Measurements from ENCODE around the gene XRN2. TPM values are rescaled to one million over a fixed set of nuclear protein-coding genes. Genes with fewer than 3 reads are reported as not detected.

The XRN2 gene
- total RNA-seq, 1 experiment from 2014 or later: 122 TPM

DNA sequence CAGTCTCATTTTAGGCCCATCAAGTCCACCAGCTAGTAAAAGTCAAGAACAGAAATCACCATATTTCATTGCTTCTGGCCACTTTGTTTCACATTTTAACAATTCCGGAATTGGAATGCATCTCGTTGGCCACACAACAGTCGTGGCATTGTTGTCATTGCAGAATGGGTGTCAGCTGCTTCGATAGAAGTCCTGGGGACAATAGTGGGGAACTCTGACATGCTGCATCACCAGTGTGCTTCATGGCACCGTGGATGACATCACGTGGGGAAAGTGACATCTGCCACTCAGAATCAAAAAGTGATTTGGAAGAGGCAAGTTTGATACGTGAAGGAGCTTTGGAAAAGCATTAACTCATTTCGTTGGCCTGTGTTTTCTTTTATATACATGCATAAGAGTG, 43.8 kb upstream of the XRN2 start:
- no peaks in the 10 kb centered on the region for H3K4me1 ChIP-seq (ENCODE audit: insufficient read depth, low read length, poor library complexity, severe bottlenecking)
- ChIA-PET POLR2A (ENCODE audit: low non-redundant PET) (no interaction called here), CTCF (no interaction called here)
- H3K4me3 ChIP-seq (ENCODE audit: low read depth, low read length, poor library complexity, severe bottlenecking): no peak overlapping the region
- TF ChIP-seq, protein P1, sequence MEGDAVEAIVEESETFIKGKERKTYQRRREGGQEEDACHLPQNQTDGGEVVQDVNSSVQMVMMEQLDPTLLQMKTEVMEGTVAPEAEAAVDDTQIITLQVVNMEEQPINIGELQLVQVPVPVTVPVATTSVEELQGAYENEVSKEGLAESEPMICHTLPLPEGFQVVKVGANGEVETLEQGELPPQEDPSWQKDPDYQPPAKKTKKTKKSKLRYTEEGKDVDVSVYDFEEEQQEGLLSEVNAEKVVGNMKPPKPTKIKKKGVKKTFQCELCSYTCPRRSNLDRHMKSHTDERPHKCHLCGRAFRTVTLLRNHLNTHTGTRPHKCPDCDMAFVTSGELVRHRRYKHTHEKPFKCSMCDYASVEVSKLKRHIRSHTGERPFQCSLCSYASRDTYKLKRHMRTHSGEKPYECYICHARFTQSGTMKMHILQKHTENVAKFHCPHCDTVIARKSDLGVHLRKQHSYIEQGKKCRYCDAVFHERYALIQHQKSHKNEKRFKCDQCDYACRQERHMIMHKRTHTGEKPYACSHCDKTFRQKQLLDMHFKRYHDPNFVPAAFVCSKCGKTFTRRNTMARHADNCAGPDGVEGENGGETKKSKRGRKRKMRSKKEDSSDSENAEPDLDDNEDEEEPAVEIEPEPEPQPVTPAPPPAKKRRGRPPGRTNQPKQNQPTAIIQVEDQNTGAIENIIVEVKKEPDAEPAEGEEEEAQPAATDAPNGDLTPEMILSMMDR (conservative IDR thresholded peaks at IDR 0.05; ENCODE audit: low read depth, low read length): no peak
- TF ChIP-seq EZH2 (IDR thresholded peaks at IDR 0.05; ENCODE audit: borderline replicate concordance, low read depth, low read length, poor library complexity, severe bottlenecking): no peak
- no peaks in the 10 kb centered on the region for H3K27me3 ChIP-seq (replicated peaks; ENCODE audit: insufficient read depth, low read depth, low read length, poor library complexity)
- no peak for DNase-seq (ENCODE audit: low spot score)
- no peak overlapping the region for H3K27ac ChIP-seq (ENCODE audit: low read depth, low read length, poor library complexity, severe bottlenecking)
- H3K36me3 ChIP-seq (ENCODE audit: insufficient read depth, low read length, poor library complexity, severe bottlenecking): no peaks in the 10 kb centered on the region
- H3K9me3 ChIP-seq (ENCODE audit: low read depth, low read length, poor library complexity, severe bottlenecking): no peaks in the 10 kb centered on the region
- BruUV-seq (replicated peaks): no TSS peak
- intact Hi-C loops (cut with micrococcal nuclease; ENCODE audit: unreplicated experiment): no loop called here

DNA sequence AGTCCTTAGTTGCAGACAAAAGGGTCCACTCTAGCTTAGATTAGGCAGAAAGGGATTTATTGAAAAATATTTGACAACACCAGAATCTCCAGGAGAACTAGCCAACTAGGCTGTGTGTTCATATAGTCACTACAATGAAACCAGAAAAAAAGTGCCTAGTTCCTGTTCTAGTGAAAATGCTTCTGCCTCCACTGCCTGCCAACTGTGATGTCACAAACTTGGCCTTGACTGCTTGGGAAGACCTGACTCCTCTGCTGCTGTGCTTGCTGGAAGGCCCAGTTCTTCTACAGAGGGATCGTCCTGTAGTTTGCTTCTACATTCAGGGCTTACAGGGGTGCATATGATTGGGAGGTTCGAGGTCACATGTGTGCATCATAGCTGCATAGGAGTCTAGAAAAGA, 40.3 kb upstream of the XRN2 start:
- no peaks in the 10 kb centered on the region for H3K36me3 ChIP-seq (ENCODE audit: insufficient read depth, low read length, poor library complexity, severe bottlenecking)
- H3K4me3 ChIP-seq (ENCODE audit: low read depth, low read length, poor library complexity, severe bottlenecking): no peak overlapping the region
- CTCF ChIA-PET: no interaction called here
- TF ChIP-seq, protein P1 (conservative IDR thresholded peaks at IDR 0.05; ENCODE audit: low read depth, low read length): no peak
- no peak for TF ChIP-seq EZH2 (IDR thresholded peaks at IDR 0.05; ENCODE audit: borderline replicate concordance, low read depth, low read length, poor library complexity, severe bottlenecking)
- intact Hi-C loops (cut with micrococcal nuclease; ENCODE audit: unreplicated experiment): no loop called here
- H3K4me1 ChIP-seq (ENCODE audit: insufficient read depth, low read length, poor library complexity, severe bottlenecking): no peaks in the 10 kb centered on the region
- no peak overlapping the region for H3K27ac ChIP-seq (ENCODE audit: low read depth, low read length, poor library complexity, severe bottlenecking)
- no peaks in the 10 kb centered on the region for H3K9me3 ChIP-seq (ENCODE audit: low read depth, low read length, poor library complexity, severe bottlenecking)
- POLR2A ChIA-PET (ENCODE audit: low non-redundant PET): no interaction called here
- no peak for DNase-seq (ENCODE audit: low spot score)
- no TSS peak for BruUV-seq (replicated peaks)
- H3K27me3 ChIP-seq (replicated peaks; ENCODE audit: insufficient read depth, low read depth, low read length, poor library complexity): no peaks in the 10 kb centered on the region

DNA sequence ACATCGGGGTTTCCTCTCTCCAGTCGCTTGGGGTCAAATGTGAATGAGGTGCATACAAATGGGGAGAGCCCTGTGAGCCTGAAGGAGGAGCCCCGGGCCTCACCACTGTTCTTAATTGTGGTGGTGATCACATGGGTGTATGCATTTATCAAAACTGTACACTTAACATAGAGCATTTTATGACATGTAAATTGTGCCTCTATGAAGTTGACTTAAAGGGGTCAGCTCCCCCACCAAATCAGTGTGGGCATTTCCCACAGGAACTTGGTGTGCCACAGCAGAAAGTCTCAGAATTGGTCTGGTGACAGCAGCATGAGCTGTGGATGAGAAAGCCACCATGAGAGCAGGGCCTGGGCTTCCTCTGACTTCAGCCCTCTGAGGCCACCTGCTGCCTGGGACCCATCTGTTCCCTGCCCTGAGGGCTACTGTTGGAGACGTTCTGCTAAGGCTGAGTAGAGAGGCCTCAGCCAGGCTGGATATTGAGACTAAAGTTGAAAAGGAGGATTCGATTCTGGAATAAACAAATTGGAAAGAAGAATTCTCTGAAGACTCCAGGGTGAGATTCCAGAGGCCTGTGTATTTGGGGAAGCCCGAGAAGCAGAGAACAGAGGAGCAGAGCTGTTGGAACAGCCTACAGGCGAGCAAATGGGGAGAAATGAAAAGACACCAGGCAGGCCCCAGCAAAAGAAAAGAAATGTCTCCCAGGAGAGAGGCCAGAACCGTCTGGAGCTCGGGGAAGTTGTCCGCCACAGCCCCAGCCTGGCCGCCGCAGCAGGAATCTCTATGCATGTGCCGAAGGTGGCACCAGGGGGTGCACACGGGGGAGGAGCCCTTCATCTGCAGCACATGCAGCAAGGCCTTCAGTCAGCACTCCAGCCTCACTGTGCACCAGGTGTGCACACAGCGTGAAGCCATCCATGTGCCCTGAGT, 37.6 kb upstream of the XRN2 start:
- ChIA-PET CTCF (no interaction called here), POLR2A (ENCODE audit: low non-redundant PET) (no interaction called here)
- BruUV-seq (replicated peaks): no TSS peak
- Histone ChIP-seq H3K27me3 (replicated peaks; ENCODE audit: insufficient read depth, low read depth, low read length, poor library complexity) (no peaks in the 10 kb centered on the region), H3K4me3 (ENCODE audit: low read depth, low read length, poor library complexity, severe bottlenecking) (no peak overlapping the region), H3K4me1 (ENCODE audit: insufficient read depth, low read length, poor library complexity, severe bottlenecking) (no peaks in the 10 kb centered on the region), H3K9me3 (ENCODE audit: low read depth, low read length, poor library complexity, severe bottlenecking) (no peaks in the 10 kb centered on the region), H3K36me3 (ENCODE audit: insufficient read depth, low read length, poor library complexity, severe bottlenecking) (no peaks in the 10 kb centered on the region), H3K27ac (ENCODE audit: low read depth, low read length, poor library complexity, severe bottlenecking) (no peak overlapping the region)
- TF ChIP-seq, protein P1 (conservative IDR thresholded peaks at IDR 0.05; ENCODE audit: low read depth, low read length): no peak
- no peak for TF ChIP-seq EZH2 (IDR thresholded peaks at IDR 0.05; ENCODE audit: borderline replicate concordance, low read depth, low read length, poor library complexity, severe bottlenecking)
- no peak for DNase-seq (ENCODE audit: low spot score)
- intact Hi-C loops (cut with micrococcal nuclease; ENCODE audit: unreplicated experiment): no loop called here

All from A673 (cell line).